Keratinocyte (primary cell): ENCODE results near the gene C4orf54. TPM values are rescaled to one million over a fixed set of nuclear protein-coding genes. Genes with fewer than 3 reads are reported as not detected.

Experiments used
- DNase-seq: peaks from one replicate; pipeline ENCODE4 v3.0.0-alpha.2; 2011; ENCODE audit warnings: low read depth, missing footprints, low spot score
- FAIRE-seq: peaks from 2 replicates; lab custom pipeline; 2011; peaks lifted over from hg19 to GRCh38; lab: Jason Lieb, UNC
- H2AFZ ChIP-seq: 2 replicates; pipeline ENCODE4 v1.6.0; 2012; ENCODE audit warnings: low read length, control low read depth, inconsistent platforms; ENCODE audit not compliant: control insufficient read depth
- H3K27ac ChIP-seq: 2 replicates; pipeline ENCODE4 v1.5.1; 2011; ENCODE audit warnings: low read length; ENCODE audit not compliant: control insufficient read depth, insufficient read depth
- H3K27me3 ChIP-seq: 3 replicates; pipeline ENCODE4 v1.6.0; 2011; ENCODE audit warnings: low read length; ENCODE audit not compliant: control insufficient read depth, insufficient read depth; ENCODE audit errors: extremely low read depth
- H3K36me3 ChIP-seq, 2 experiments: 2 replicates in 1 of 2; 3 replicates in 1 of 2; pipeline ENCODE4 v1.5.1; 2011; ENCODE audit warnings: low read length in 2 of 2, mild to moderate bottlenecking in 1 of 2; ENCODE audit not compliant: control insufficient read depth in 2 of 2, insufficient read depth in 2 of 2; ENCODE audit errors: extremely low read depth in 1 of 2
- H3K4me1 ChIP-seq: 3 replicates; pipeline ENCODE4 v1.5.1; 2011; ENCODE audit warnings: low read length; ENCODE audit not compliant: control insufficient read depth, insufficient read depth; ENCODE audit errors: extremely low read depth
- H3K4me2 ChIP-seq: 3 replicates; pipeline ENCODE4 v1.6.0; 2011; ENCODE audit warnings: low read depth, low read length; ENCODE audit not compliant: control insufficient read depth, insufficient read depth; ENCODE audit errors: extremely low read depth
- H3K4me3 ChIP-seq, 3 experiments: fragments of 200-600 bp in 1 of 3; sonication (generic) in 1 of 3; 2 replicates in 2 of 3; 3 replicates in 1 of 3; pipeline ENCODE4 v1.5.1; 2011 to 2016; ENCODE audit warnings: low read length in 3 of 3, mild to moderate bottlenecking in 3 of 3, control low read depth in 2 of 3, inconsistent platforms in 1 of 3, low read depth in 1 of 3, mixed read lengths in 1 of 3, mixed run types in 1 of 3, moderate library complexity in 1 of 3; ENCODE audit not compliant: control insufficient read depth in 2 of 3, insufficient read depth in 2 of 3; ENCODE audit errors: extremely low read depth in 1 of 3
- H3K79me2 ChIP-seq: 2 replicates; pipeline ENCODE4 v1.6.0; 2012; ENCODE audit warnings: low read length; ENCODE audit not compliant: control insufficient read depth, insufficient read depth
- H3K9ac ChIP-seq: 3 replicates; pipeline ENCODE4 v1.6.0; 2011; ENCODE audit warnings: low read length; ENCODE audit not compliant: control insufficient read depth, insufficient read depth; ENCODE audit errors: extremely low read depth
- H3K9me1 ChIP-seq: 3 replicates; pipeline ENCODE4 v1.6.0; 2011; ENCODE audit warnings: low read length; ENCODE audit not compliant: control insufficient read depth, insufficient read depth; ENCODE audit errors: extremely low read depth
- H3K9me3 ChIP-seq: 2 replicates; pipeline ENCODE4 v1.5.1; 2012; ENCODE audit warnings: low read depth, low read length; ENCODE audit not compliant: control insufficient read depth
- H4K20me1 ChIP-seq: 3 replicates; pipeline ENCODE4 v1.6.0; 2011; ENCODE audit warnings: low read length; ENCODE audit not compliant: control insufficient read depth, insufficient read depth; ENCODE audit errors: extremely low read depth
- CTCF ChIP-seq, 3 experiments: IDR thresholded peaks in 1 of 3; conservative IDR thresholded peaks in 1 of 3; optimal IDR thresholded peaks in 1 of 3; 2 replicates in 2 of 3; 3 replicates in 1 of 3; pipeline versions ENCODE3 to v1.5.1; 2011; ENCODE audit warnings: low read length in 3 of 3, mild to moderate bottlenecking in 3 of 3, moderate library complexity in 2 of 3, control low read depth in 1 of 3, inconsistent platforms in 1 of 3; ENCODE audit not compliant: insufficient read depth in 2 of 3; ENCODE audit errors: extremely low read depth in 1 of 3
- EZH2 ChIP-seq: IDR thresholded peaks from one replicate; pipeline ENCODE4 v1.6.1; 2012; ENCODE audit warnings: inconsistent platforms, mild to moderate bottlenecking, low read length, moderate library complexity
- dilution Hi-C: fragments of 300-500 bp; cut with MboI; formaldehyde crosslinking; loops from one replicate; pipeline ENCODE4 v1.7.0; 2020; ENCODE audit warnings: low sequenced_read_pairs; ENCODE audit not compliant: extremely low pct_ligation_motif_present
- polyA plus RNA-seq, 5 experiments: library from polyadenylated mRNA; depleted of rRNA in 3 of 5; stranded (reverse) in 3 of 5; stranded (forward) in 1 of 5; unstranded in 1 of 5; fragments of >200 nt; gene quantifications; 1 replicate in 1 of 5; 2 replicates in 3 of 5; 3 replicates in 1 of 5; pipeline versions ENCODE4 v1.2.1 to v1.2.3, GENCODE V29; 2011 to 2012; ENCODE audit warnings: missing spikeins in 2 of 5, low read depth in 1 of 5, low replicate concordance in 1 of 5

C4orf54 gene
- polyA plus RNA-seq, 1 donor (not counting 4 experiments of a cell fraction or from before 2014, with no cell fraction given) = 0.01 TPM

GRCh38 chr4:99655308-99656081 lies 2.1 kb downstream of the C4orf54 start:
- peak; percentile 36 for DNase-seq
- no peaks in the 10 kb centered on the region for H3K9me1 ChIP-seq
- no peak overlapping the region for H3K4me3 ChIP-seq
- H3K4me1 ChIP-seq = peaks cover 18% of the 10 kb centered on the region
- peak overlapping the region; percentile 1 for H3K4me2 ChIP-seq
- no peak overlapping the region for H3K27ac ChIP-seq
- H3K27me3 ChIP-seq = peaks cover 27% of the 10 kb centered on the region
- H3K9ac ChIP-seq = no peak overlapping the region
- no peaks in the 10 kb centered on the region for H3K9me3 ChIP-seq
- H4K20me1 ChIP-seq = no peaks in the 10 kb centered on the region
- dilution Hi-C loops = no loop called here
- H3K36me3 ChIP-seq = no peaks in the 10 kb centered on the region
- no peak overlapping the region for H2AFZ ChIP-seq
- TF ChIP-seq CTCF (optimal IDR thresholded peaks at IDR 0.05 in 1 of 3, IDR thresholded peaks at IDR 0.05 in 1 of 3, conservative IDR thresholded peaks at IDR 0.05 in 1 of 3; ENCODE audit: extremely low read depth in 1 of 3, insufficient read depth in 2 of 3, low read length in 3 of 3) = no peak
- TF ChIP-seq EZH2 = no peak
- no peaks in the 10 kb centered on the region for H3K79me2 ChIP-seq
- FAIRE-seq = peak; percentile 82

- H3K4me3 ChIP-seq = no peak overlapping the region
- H3K4me2 ChIP-seq = no peak overlapping the region
- peaks cover 33% of the 10 kb centered on the region for H3K27me3 ChIP-seq
- no peaks in the 10 kb centered on the region for H3K79me2 ChIP-seq
- H3K27ac ChIP-seq = no peak overlapping the region
- no peak overlapping the region for H3K9ac ChIP-seq
- FAIRE-seq (no peak), DNase-seq (no peak)
- H3K4me1 ChIP-seq = peaks cover 18% of the 10 kb centered on the region
- no peaks in the 10 kb centered on the region for H4K20me1 ChIP-seq
- dilution Hi-C loops = no loop called here
- no peaks in the 10 kb centered on the region for H3K36me3 ChIP-seq
- H3K9me3 ChIP-seq = no peaks in the 10 kb centered on the region
- H3K9me1 ChIP-seq = no peaks in the 10 kb centered on the region
- TF ChIP-seq EZH2 (no peak), CTCF (optimal IDR thresholded peaks at IDR 0.05 in 1 of 3, IDR thresholded peaks at IDR 0.05 in 1 of 3, conservative IDR thresholded peaks at IDR 0.05 in 1 of 3; ENCODE audit: extremely low read depth in 1 of 3, insufficient read depth in 2 of 3, low read length in 3 of 3) (no peak)
- H2AFZ ChIP-seq = no peak overlapping the region
Measured at GRCh38 chr4:99654361-99654761, 3.3 kb downstream of the C4orf54 start.
